SK-N-SH (cell line): ENCODE measurements around the gene PPP2R5C. TPM values are rescaled to one million over a fixed set of nuclear protein-coding genes. Genes with fewer than 3 reads are reported as not detected.

Source experiments
- CTCF ChIA-PET: fragments of 300-600, 350-600 bp; formaldehyde crosslinking; extraction: SDS; loops from one replicate; lab custom pipeline; 2021; lab: Yijun Ruan, JAX
- POLR2A ChIA-PET: fragments of 350-600 bp; sonication (Branson Sonifier 250); formaldehyde crosslinking; extraction: SDS; loops from one replicate; lab custom pipeline; 2020; ENCODE audit warnings: antibody characterized with exemption, inconsistent platforms; lab: Yijun Ruan, JAX
- DNase-seq: peaks from one replicate; pipeline ENCODE4 v3.0.0; 2012
- H2AFZ ChIP-seq: fragments of 200-600 bp; sonication (generic); 2 replicates; pipeline ENCODE4 v1.8.1; 2016; ENCODE audit warnings: antibody characterized with exemption, mild to moderate bottlenecking, low read depth
- H3F3A ChIP-seq: fragments of 200-600 bp; sonication (generic); replicated peaks from 2 replicates; pipeline ENCODE3; 2016; ENCODE audit warnings: antibody characterized with exemption, mild to moderate bottlenecking; ENCODE audit not compliant: insufficient read depth
- H3K27ac ChIP-seq, 2 experiments: fragments of 200-500 bp in 1 of 2; fragments of 200-600 bp in 1 of 2; sonication (Bioruptor generic) in 1 of 2; sonication (generic), shearing (Covaris generic) in 1 of 2; 2 replicates each; pipeline versions ENCODE4 v1.5.1 to v1.6.1; 2014 to 2016; ENCODE audit warnings: low read depth in 2 of 2, inconsistent platforms in 1 of 2, low read length in 1 of 2, mild to moderate bottlenecking in 1 of 2, mixed read lengths in 1 of 2
- H3K27me3 ChIP-seq: fragments of 200-600 bp; sonication (generic), shearing (Covaris generic); 2 replicates; pipeline ENCODE4 v1.6.1; 2016; ENCODE audit warnings: mixed run types; ENCODE audit not compliant: insufficient read depth
- H3K36me3 ChIP-seq, 2 experiments: fragments of 200-500 bp in 1 of 2; fragments of 200-600 bp in 1 of 2; sonication (Bioruptor generic) in 1 of 2; sonication (generic) in 1 of 2; replicated peaks in 1 of 2; 2 replicates each; pipeline versions ENCODE3 to v1.5.1; 2014 to 2016; ENCODE audit warnings: low read length in 1 of 2, mild to moderate bottlenecking in 1 of 2; ENCODE audit not compliant: insufficient read depth in 2 of 2, control insufficient read depth in 1 of 2
- H3K4me1 ChIP-seq, 2 experiments: fragments of 200-500 bp in 1 of 2; fragments of 200-600 bp in 1 of 2; sonication (Bioruptor generic) in 1 of 2; sonication (generic), shearing (Covaris generic) in 1 of 2; 2 replicates each; pipeline versions ENCODE4 v1.5.1 to v1.6.1; 2014 to 2016; ENCODE audit warnings: low read depth in 1 of 2, low read length in 1 of 2, mixed run types in 1 of 2; ENCODE audit not compliant: insufficient read depth in 2 of 2, control insufficient read depth in 1 of 2
- H3K4me2 ChIP-seq: fragments of 200-600 bp; sonication (generic), shearing (Covaris generic); 2 replicates; pipeline ENCODE4 v1.6.1; 2017; ENCODE audit warnings: mixed run types
- H3K4me3 ChIP-seq, 2 experiments: fragments of 200-500 bp in 1 of 2; fragments of 200-600 bp in 1 of 2; sonication (Bioruptor generic) in 1 of 2; sonication (generic), shearing (Covaris generic) in 1 of 2; 2 replicates each; pipeline versions ENCODE4 v1.5.1 to v1.8.1; 2014 to 2016; ENCODE audit warnings: low read depth in 2 of 2, inconsistent platforms in 1 of 2, low read length in 1 of 2, mild to moderate bottlenecking in 1 of 2, mixed read lengths in 1 of 2, moderate library complexity in 1 of 2
- H3K79me2 ChIP-seq: fragments of 200-600 bp; sonication (generic); 2 replicates; pipeline ENCODE4 v1.8.1; 2017; ENCODE audit warnings: mild to moderate bottlenecking; ENCODE audit not compliant: insufficient read depth
- H3K9ac ChIP-seq: fragments of 200-600 bp; sonication (generic); 2 replicates; pipeline ENCODE4 v1.6.1; 2017; ENCODE audit warnings: mixed run types
- H3K9me2 ChIP-seq: fragments of 200-600 bp; sonication (generic); 2 replicates; pipeline ENCODE4 v1.6.1; 2017; ENCODE audit warnings: mixed run types
- H3K9me3 ChIP-seq: fragments of 200-600 bp; sonication (generic); 2 replicates; pipeline ENCODE4 v1.6.1; 2017; ENCODE audit warnings: mixed run types, mild to moderate bottlenecking, moderate library complexity
- H4K20me1 ChIP-seq: fragments of 200-600 bp; sonication (generic); 2 replicates; pipeline ENCODE4 v1.6.1; 2017; ENCODE audit warnings: mild to moderate bottlenecking, mixed run types; ENCODE audit not compliant: insufficient read depth
- CHD2 ChIP-seq: fragments of 150-350 bp; IDR thresholded peaks from 2 replicates; pipeline ENCODE4 v1.6.1; 2018; ENCODE audit warnings: low read length; ENCODE audit not compliant: partially characterized antibody
- ELF1 ChIP-seq: IDR thresholded peaks from 2 replicates; pipeline ENCODE4 v1.4.0; 2012
- EP300 ChIP-seq, 2 experiments: IDR thresholded peaks; 2 replicates each; pipeline versions ENCODE4 v1.4.0 to v1.6.1; 2012; ENCODE audit warnings: borderline replicate concordance in 1 of 2, low read depth in 1 of 2, low read length in 1 of 2
- EZH2phosphoT487 ChIP-seq: fragments of 200-600 bp; sonication (generic); IDR thresholded peaks from 2 replicates; pipeline ENCODE4 v1.6.1; 2017; ENCODE audit warnings: low read depth, mixed run types, mild to moderate bottlenecking, antibody characterized with exemption, moderate library complexity, borderline replicate concordance
- FOSL2 ChIP-seq: IDR thresholded peaks from 2 replicates; pipeline ENCODE4 v1.4.0; 2012; ENCODE audit warnings: low read depth, mild to moderate bottlenecking, moderate library complexity, borderline replicate concordance
- FOXM1 ChIP-seq: IDR thresholded peaks from 2 replicates; pipeline ENCODE4 v1.4.0; 2012; ENCODE audit warnings: low read depth, mild to moderate bottlenecking
- GABPA ChIP-seq: IDR thresholded peaks from 2 replicates; pipeline ENCODE4 v1.4.0; 2012; ENCODE audit warnings: low read depth, mild to moderate bottlenecking
- GATA2 ChIP-seq: sonication (generic); formaldehyde crosslinking; IDR thresholded peaks from 2 replicates; pipeline ENCODE4 v1.5.0; 2020; ENCODE audit warnings: mild to moderate bottlenecking, missing genetic modification reagents
- MEF2A ChIP-seq: IDR thresholded peaks from 2 replicates; pipeline ENCODE4 v1.4.0; 2012; ENCODE audit warnings: low read depth, borderline replicate concordance
- NFIC ChIP-seq: IDR thresholded peaks from 2 replicates; pipeline ENCODE4 v1.4.0; 2012; ENCODE audit warnings: borderline replicate concordance
- NRF1 ChIP-seq: IDR thresholded peaks from 2 replicates; pipeline ENCODE4 v1.6.1; 2012; ENCODE audit warnings: low read depth, mild to moderate bottlenecking, low read length
- POLR2AphosphoS5 ChIP-seq: IDR thresholded peaks from 2 replicates; pipeline ENCODE4 v1.6.1; 2012; ENCODE audit warnings: low read depth, low read length
- RCOR1 ChIP-seq: fragments of 150-350 bp; IDR thresholded peaks from 2 replicates; pipeline ENCODE4 v1.6.1; 2017; ENCODE audit warnings: antibody characterized with exemption, low read length
- RFX5 ChIP-seq: IDR thresholded peaks from 2 replicates; pipeline ENCODE4 v1.6.1; 2012; ENCODE audit warnings: mild to moderate bottlenecking, improper control_type of control experiment, low read length
- RXRA ChIP-seq: IDR thresholded peaks from 2 replicates; pipeline ENCODE4 v1.4.0; 2012; ENCODE audit warnings: low read depth, mild to moderate bottlenecking, borderline replicate concordance
- SIN3A ChIP-seq: IDR thresholded peaks from 2 replicates; pipeline ENCODE4 v1.6.1; 2012; ENCODE audit warnings: low read depth, mild to moderate bottlenecking, low read length, moderate library complexity, borderline replicate concordance
- SMC3 ChIP-seq: IDR thresholded peaks from 2 replicates; pipeline ENCODE4 v1.6.1; 2012; ENCODE audit warnings: low read depth, low read length, improper control_type of control experiment
- TAF1 ChIP-seq: IDR thresholded peaks from 2 replicates; pipeline ENCODE4 v1.6.1; 2012; ENCODE audit warnings: low read depth, mild to moderate bottlenecking, low read length, moderate library complexity, borderline replicate concordance
- TEAD4 ChIP-seq: IDR thresholded peaks from 2 replicates; pipeline ENCODE4 v1.4.0; 2012; ENCODE audit warnings: mild to moderate bottlenecking, borderline replicate concordance; ENCODE audit not compliant: insufficient read depth
- YY1 ChIP-seq: IDR thresholded peaks from 2 replicates; pipeline ENCODE4 v1.4.0; 2012; ENCODE audit warnings: low read depth, mild to moderate bottlenecking
- WGBS: methylation state at CpG from one replicate; pipeline ENCODE4 v1.1.6; 2017; ENCODE audit warnings: low lambda C conversion rate; 5-methylcytosine and 5-hydroxymethylcytosine counted together
- polyA plus RNA-seq, 3 experiments: library from polyadenylated mRNA; depleted of rRNA; stranded (reverse); fragments of >200 nt; gene quantifications; 2 replicates each; pipeline ENCODE4 v1.2.3, GENCODE V29; 2012
- TF ChIP-seq, protein P1 (sequence below): IDR thresholded peaks from 2 replicates; pipeline ENCODE4 v1.4.0; 2012; ENCODE audit warnings: low read depth, borderline replicate concordance
- TF ChIP-seq, protein P2 (sequence below): IDR thresholded peaks from 2 replicates; pipeline ENCODE4; 2012
- TF ChIP-seq, protein P3 (sequence below): IDR thresholded peaks from 2 replicates; pipeline ENCODE4 v1.4.0; 2012; ENCODE audit warnings: low read depth

PPP2R5C gene
- polyA plus RNA-seq, 1 of the 3 experiments (the other 2 are of a cell fraction) = 43.7 TPM

DNA sequence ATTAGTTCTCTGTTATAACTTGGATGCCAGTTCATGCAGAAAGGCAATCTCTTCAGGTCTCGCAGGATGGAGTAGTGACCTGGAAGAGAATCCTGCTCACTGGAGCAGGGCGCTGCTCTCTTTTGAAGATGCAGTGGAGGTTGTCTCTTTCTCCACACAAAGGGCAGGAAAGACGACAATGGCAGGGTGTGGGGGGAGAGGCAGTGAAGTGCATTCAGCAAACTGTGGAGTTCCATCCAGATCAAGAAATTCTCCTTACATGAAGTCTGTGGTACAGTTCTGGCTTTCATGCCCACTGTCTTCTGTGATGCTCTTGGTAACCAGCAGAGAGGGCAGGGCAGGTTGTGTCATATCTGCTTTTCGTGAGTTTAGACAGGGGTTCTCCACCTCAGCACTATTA lies 6.6 kb upstream of the PPP2R5C start:
- WGBS = 45% methylated on average over 4 of the region's 4 CpGs
- DNase-seq = no peak
- Histone ChIP-seq H3K9me2 (no peaks in the 10 kb centered on the region), H3K4me2 (no peak overlapping the region), H3K4me1 (peaks cover under 1 to 1% of the 10 kb centered on the region in 2 experiments; a peak in 2 of 4 replicates), H2AFZ (no peak overlapping the region), H3K36me3 (no peaks in the 10 kb centered on the region), H3K79me2 (no peaks in the 10 kb centered on the region), H3K27ac (no peak overlapping the region), H3K27me3 (peaks cover 4% of the 10 kb centered on the region; the same call in 1 of the 2 replicates), H4K20me1 (no peaks in the 10 kb centered on the region), H3F3A (peaks cover 3% of the 10 kb centered on the region), H3K9me3 (no peaks in the 10 kb centered on the region)
- no peak for TF ChIP-seq NFIC
- no peak for TF ChIP-seq GABPA
- no peak for TF ChIP-seq ELF1
- no peak for TF ChIP-seq RCOR1
- TF ChIP-seq TEAD4 = no peak
- TF ChIP-seq, protein P1, sequence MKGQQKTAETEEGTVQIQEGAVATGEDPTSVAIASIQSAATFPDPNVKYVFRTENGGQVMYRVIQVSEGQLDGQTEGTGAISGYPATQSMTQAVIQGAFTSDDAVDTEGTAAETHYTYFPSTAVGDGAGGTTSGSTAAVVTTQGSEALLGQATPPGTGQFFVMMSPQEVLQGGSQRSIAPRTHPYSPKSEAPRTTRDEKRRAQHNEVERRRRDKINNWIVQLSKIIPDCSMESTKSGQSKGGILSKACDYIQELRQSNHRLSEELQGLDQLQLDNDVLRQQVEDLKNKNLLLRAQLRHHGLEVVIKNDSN = no peak
- TF ChIP-seq, protein P2, sequence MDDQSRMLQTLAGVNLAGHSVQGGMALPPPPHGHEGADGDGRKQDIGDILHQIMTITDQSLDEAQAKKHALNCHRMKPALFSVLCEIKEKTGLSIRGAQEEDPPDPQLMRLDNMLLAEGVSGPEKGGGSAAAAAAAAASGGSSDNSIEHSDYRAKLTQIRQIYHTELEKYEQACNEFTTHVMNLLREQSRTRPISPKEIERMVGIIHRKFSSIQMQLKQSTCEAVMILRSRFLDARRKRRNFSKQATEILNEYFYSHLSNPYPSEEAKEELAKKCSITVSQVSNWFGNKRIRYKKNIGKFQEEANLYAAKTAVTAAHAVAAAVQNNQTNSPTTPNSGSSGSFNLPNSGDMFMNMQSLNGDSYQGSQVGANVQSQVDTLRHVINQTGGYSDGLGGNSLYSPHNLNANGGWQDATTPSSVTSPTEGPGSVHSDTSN = no peak
- no peak for TF ChIP-seq NRF1
- TF ChIP-seq EP300 (IDR thresholded peaks at IDR 0.05; ENCODE audit: borderline replicate concordance in 1 of 2, low read depth in 1 of 2, low read length in 1 of 2) = no peak
- TF ChIP-seq, protein P3, sequence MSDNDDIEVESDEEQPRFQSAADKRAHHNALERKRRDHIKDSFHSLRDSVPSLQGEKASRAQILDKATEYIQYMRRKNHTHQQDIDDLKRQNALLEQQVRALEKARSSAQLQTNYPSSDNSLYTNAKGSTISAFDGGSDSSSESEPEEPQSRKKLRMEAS = no peak
- no peak for TF ChIP-seq CHD2
- no peak for TF ChIP-seq YY1
- TF ChIP-seq EZH2phosphoT487 = no peak
- TF ChIP-seq, all 33 proteins: peak for 0
- ChIA-PET POLR2A (no interaction called here), CTCF (no interaction called here)
- no peak overlapping the region for H3K4me3 ChIP-seq
- no peak overlapping the region for H3K9ac ChIP-seq

DNA sequence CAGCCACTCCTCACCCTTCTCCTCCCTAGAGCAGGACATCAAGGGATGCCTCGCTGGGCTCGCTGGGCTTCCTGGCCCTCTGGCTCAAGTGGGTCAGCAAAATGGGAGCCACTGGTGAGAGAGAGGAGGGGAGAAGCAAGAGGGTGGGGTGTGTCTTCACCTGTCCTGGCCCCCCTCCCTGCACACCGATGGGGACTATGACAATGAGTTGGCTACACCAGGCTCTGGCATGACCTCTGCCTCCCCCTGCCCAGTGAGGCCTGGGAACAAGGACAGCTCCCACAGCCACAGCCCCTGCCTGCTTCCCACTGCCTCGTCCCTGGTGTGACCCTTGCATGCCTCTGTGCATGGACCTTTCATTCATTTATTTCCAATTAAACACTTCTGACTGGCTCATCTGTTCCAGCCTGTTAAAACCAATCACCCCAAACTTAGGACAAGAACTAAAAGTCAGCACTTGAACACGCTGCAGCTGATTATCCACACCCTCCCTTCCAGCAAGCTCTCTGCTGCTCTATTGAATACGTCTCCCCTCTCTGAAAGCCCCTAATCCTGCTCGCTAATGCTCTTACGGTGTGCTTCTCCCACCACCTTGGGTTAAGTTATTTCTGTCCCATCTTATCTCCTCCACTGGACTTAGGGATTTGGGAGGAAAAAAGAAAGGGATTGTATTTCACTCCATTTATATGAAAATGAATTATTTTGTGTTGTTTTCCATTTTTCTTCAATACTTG lies 5.8 kb upstream of the PPP2R5C start:
- peaks cover 4% of the 10 kb centered on the region for H3F3A ChIP-seq
- 45% methylated on average over 8 of the region's 8 CpGs for WGBS
- ChIA-PET CTCF (interaction anchor here (0.7 kb wide), 1 partner anchor 30 kb away, joined by 3 read pairs; no protein-coding TSS in a partner anchor), POLR2A (no interaction called here)
- no peaks in the 10 kb centered on the region for H4K20me1 ChIP-seq
- H3K9ac ChIP-seq = no peak overlapping the region
- H3K27me3 ChIP-seq = peaks cover 4% of the 10 kb centered on the region; the same call in 1 of the 2 replicates
- no peak overlapping the region for H3K4me3 ChIP-seq
- H3K9me2 ChIP-seq = no peaks in the 10 kb centered on the region
- H3K27ac ChIP-seq = no peak overlapping the region
- no peak for DNase-seq
- no peaks in the 10 kb centered on the region for H3K36me3 ChIP-seq
- no peak overlapping the region for H2AFZ ChIP-seq
- H3K9me3 ChIP-seq = no peaks in the 10 kb centered on the region
- TF ChIP-seq CHD2 = no peak
- TF ChIP-seq SIN3A = no peak
- TF ChIP-seq GABPA = no peak
- TF ChIP-seq RFX5 = no peak
- TF ChIP-seq EZH2phosphoT487 = no peak
- no peak for TF ChIP-seq TAF1
- TF ChIP-seq EP300 (IDR thresholded peaks at IDR 0.05; ENCODE audit: borderline replicate concordance in 1 of 2, low read depth in 1 of 2, low read length in 1 of 2) = no peak
- TF ChIP-seq SMC3 = no peak
- TF ChIP-seq, protein P3 = no peak
- TF ChIP-seq RXRA = no peak
- no peak for TF ChIP-seq FOSL2
- TF ChIP-seq YY1 = no peak
- no peak for TF ChIP-seq POLR2AphosphoS5
- no peak for TF ChIP-seq GATA2 (CRISPR knock-in tag)
- no peak for TF ChIP-seq FOXM1
- TF ChIP-seq, protein P1 = no peak
- TF ChIP-seq MEF2A = no peak
- H3K4me2 ChIP-seq = no peak overlapping the region
- H3K4me1 ChIP-seq = peaks cover 3 to 4% of the 10 kb centered on the region in 2 experiments; a peak in 2 of 4 replicates
- no peaks in the 10 kb centered on the region for H3K79me2 ChIP-seq
